NCI-H524 treated with DMSO at 0.1 percent for 48 hours (cell line): ENCODE data around the gene LMAN1L.
"Not testable (repeated sequence)": the region's sequence is repeated elsewhere in the genome, so short reads cannot be mapped to it uniquely, and the experiment has no call there.

ENCODE experiments used
- DNase-seq: peaks from one replicate; lab custom pipeline; 2025; lab: John Stamatoyannopoulos, UW

The LMAN1L gene

GRCh38 chr15:74782259-74783071 is 30.2 kb upstream of the LMAN1L start:
- no peak for DNase-seq

GRCh38 chr15:74783072-74783807 is 29.4 kb upstream of the LMAN1L start:
- DNase-seq = no peak

- no peak for DNase-seq
Measured at GRCh38 chr15:74783808-74784175, 28.8 kb upstream of the LMAN1L start.

DNA sequence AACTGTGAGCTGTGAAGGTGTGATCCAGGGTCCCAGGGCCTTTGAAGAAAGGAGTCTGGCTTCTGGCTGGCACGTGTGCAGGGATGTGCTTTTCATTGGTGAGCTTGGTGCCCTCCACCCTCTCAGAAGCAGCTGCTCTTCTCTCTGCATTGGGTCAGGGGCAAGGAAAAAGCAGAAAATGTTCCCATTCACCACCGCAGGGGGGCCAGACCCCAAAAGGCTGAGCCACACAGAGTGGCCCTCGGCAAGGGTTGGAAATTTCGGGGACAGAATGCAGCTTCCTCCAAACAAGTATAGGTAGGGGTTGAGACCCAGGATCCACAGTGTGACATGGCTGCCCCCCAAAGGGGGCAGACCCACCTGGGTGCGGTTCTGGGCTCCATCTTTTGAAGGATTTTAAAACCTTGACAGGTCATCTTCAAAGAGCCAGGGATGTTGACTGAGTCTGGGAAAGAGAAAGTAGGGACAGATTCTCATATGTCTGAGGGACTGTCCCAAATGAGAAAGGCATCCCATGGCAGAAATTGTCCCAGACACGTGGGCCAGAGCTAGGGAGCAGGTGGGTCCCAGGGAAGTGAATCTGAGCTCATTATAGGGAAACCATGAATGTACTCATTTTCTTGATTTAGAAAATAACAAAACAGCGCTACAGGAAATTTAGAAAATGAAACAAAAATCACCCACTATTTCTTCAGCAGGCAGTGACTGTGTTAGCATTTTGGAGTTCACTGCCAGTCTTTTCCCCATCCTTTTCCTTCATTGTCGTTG is 28.0 kb upstream of the LMAN1L start:
- DNase-seq = no peak

DNA sequence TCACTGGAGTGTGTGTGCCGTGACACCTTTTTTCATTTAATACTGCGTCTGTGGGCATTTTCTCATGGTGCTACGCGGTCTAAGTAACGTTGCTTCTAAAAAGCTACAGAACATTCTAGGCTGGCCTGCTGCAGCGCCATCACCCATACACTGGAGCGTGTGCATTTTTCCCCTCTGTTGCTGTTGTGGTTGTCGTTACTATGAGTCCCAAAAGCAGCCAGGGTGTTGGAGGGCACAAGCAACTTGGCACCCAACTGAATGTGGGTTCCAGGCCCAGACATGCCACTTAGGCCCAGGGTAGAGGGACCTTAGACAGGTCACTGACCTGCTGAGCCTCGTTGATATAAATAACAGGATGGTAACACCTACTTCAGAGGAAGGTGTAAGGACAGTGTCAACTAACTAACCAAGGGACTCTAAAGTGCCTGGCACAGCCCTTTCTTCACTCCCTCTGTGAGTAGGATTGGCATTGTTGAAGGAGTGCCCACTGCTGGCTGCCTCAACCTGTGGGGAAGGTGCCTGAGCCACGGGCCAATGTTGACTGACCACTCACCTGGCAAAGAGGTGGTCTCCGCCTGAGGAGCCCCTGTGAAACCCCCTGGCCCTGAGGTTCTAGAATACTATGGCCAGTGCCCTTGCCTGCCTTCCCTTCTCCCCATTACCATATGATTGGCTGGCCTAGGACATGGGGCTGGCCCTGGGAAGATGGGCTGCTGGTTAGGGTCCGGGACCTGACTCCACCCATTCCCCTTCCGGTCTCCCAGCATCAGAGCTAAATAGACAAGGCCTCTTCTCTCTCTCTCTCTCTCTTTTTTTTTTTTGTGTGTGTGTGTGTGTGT is 27.2 kb upstream of the LMAN1L start:
- no peak for DNase-seq

DNA sequence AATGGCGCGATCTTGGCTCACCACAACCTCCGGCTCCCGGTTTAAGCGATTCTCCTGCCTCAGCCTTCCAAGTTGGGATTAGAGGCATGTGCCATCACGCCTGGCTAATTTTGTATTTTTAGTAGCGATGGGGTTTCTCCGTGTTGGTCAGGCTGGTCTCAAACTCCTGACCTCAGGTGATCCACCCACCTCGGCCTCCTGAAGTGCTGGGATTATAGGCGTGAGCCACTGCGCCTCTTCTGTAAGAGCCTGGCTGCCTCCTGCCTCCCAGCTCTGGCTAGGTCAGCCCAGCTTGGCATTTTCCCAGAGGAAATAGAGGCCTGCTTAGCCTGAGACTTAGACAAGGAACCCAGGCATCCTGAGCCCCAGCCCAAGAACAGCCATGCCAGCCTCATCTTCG is 26.6 kb upstream of the LMAN1L start:
- not testable (repeated sequence) for DNase-seq

GRCh38 chr15:74786551-74787165 is 26.0 kb upstream of the LMAN1L start:
- DNase-seq = no peak

GRCh38 chr15:74787251-74788041 is 25.2 kb upstream of the LMAN1L start:
- DNase-seq = no peak

- no peak for DNase-seq
Measured at GRCh38 chr15:74788042-74788682, 24.5 kb upstream of the LMAN1L start.

DNA sequence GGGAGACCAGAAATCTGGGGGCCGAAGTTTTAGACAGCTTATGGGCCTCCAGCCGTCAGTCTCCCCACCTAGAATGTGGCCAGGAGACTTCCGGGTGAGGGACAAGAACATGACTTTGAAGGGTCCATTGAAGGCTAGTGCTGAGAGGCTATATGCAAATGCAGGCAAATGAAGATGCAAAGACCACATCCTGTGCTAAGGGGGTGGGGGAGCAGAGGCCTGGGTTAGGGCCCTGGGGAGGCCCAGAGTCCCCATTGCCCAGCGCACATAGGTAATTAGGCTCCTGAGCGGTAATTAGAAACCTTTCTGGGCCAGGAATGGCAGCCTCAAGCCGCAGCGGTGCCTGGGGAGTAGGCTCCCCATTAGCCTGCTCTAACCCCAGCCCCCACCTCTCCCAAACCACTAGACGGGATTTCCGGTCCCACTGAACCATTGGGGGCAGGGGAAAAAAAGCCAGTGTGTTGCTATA is 23.9 kb upstream of the LMAN1L start:
- no peak for DNase-seq

DNA sequence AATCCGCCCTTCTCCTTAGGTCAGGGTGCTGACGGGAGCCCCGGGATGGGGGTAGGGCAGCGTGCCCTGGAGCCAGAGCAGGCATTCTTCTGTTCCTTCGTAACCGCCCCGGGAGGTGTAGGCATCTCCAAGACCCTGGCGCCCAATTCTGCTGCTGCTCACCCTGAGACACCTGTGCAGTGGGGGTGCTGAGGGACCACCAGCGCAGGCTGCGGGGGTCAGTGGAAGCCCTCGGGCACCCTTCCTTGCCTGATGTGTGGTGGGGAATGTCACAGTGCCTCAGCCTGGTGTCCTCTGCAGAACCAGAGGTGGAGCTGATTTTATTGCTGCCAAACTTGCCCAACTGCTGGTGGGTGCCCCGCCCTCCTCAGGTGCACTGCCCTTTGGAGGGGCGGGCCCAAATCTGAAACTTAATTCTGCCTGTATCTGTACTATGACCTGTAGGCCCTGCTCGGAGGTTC is 23.4 kb upstream of the LMAN1L start:
- DNase-seq = no peak

- DNase-seq = no peak
Measured at GRCh38 chr15:74789741-74790079, 22.9 kb upstream of the LMAN1L start.

- DNase-seq = no peak
Measured at GRCh38 chr15:74790080-74790916, 22.3 kb upstream of the LMAN1L start.

DNA sequence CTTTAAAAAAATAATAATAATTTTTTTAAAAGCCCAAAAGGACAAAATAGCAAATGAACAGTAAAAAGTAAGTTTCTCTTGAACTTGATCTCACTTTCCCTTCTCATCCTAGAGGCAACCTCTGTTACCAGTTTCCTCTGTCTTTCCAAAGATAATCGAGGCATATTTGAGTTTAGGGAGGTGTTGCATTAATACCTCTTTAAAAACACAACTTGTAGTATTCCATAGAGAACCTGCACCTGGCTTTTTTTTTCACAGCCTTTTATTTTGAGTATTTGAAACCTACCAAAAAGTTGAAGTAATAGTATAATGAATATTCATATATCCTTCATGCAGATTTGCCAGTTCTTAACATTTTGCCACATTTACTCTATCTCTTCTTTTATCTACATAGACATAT is 21.6 kb upstream of the LMAN1L start:
- no peak for DNase-seq

GRCh38 chr15:74791667-74792066 is 21.0 kb upstream of the LMAN1L start:
- DNase-seq = no peak

- no peak for DNase-seq
Measured at GRCh38 chr15:74792227-74793016, 20.2 kb upstream of the LMAN1L start.

GRCh38 chr15:74793135-74794028 is 19.3 kb upstream of the LMAN1L start:
- no peak for DNase-seq
